Activated CD4-positive, alpha-beta T cell treated with anti-CD3 and anti-CD28 coated beads for 24 hours (primary cell): Measurements from ENCODE around the gene VEZF1.

Experiments
- DNase-seq, 2 donors: peaks; one replicate each; pipeline ENCODE4 v3.0.0-alpha.2; 2020; ENCODE audit warnings: low read depth in 2 of 2

Gene VEZF1

GRCh38 chr17:57999496-58000017, 11.5 kb upstream of the VEZF1 start:
- DNase-seq, result no peak

GRCh38 chr17:57999010-57999495, 11.0 kb upstream of the VEZF1 start:
- no peak for DNase-seq

GRCh38 chr17:57997085-57997809, 9.2 kb upstream of the VEZF1 start:
- no peak for DNase-seq

GRCh38 chr17:57995076-57995956, 7.3 kb upstream of the VEZF1 start:
- DNase-seq, result peak; percentile 39 to 43

GRCh38 chr17:57994436-57994835, 6.4 kb upstream of the VEZF1 start:
- no peak for DNase-seq

- no peak for DNase-seq
Measured at GRCh38 chr17:57993471-57994365, 5.7 kb upstream of the VEZF1 start.

- no peak for DNase-seq
Measured at GRCh38 chr17:57991537-57991936, 3.5 kb upstream of the VEZF1 start.

GRCh38 chr17:57990037-57990436, 2.0 kb upstream of the VEZF1 start:
- no peak for DNase-seq

- DNase-seq, result peak; percentile 40 to 49
Measured at GRCh38 chr17:57988301-57989250, 522 bp upstream of the VEZF1 start.

GRCh38 chr17:57986841-57987580, 1.0 kb downstream of the VEZF1 start:
- peak in 1 of 2 donors; percentile 22 for DNase-seq

- no peak for DNase-seq
Measured at GRCh38 chr17:57985675-57985974, 2.4 kb downstream of the VEZF1 start.

GRCh38 chr17:57984936-57985674, 2.9 kb downstream of the VEZF1 start:
- no peak for DNase-seq

- no peak for DNase-seq
Measured at GRCh38 chr17:57984261-57984890, 3.7 kb downstream of the VEZF1 start.

- DNase-seq, result no peak
Measured at GRCh38 chr17:57983446-57983845, 4.6 kb downstream of the VEZF1 start.

- DNase-seq, result no peak
Measured at GRCh38 chr17:57982452-57983170, 5.4 kb downstream of the VEZF1 start.

GRCh38 chr17:57980522-57980921, 7.5 kb downstream of the VEZF1 start:
- no peak for DNase-seq

- DNase-seq, result no peak
Measured at GRCh38 chr17:57979076-57979475, 9.0 kb downstream of the VEZF1 start.

- no peak for DNase-seq
Measured at GRCh38 chr17:57976594-57976993, 11.5 kb downstream of the VEZF1 start.
